Inflammatory macrophage treated with lipopolysaccharide for 1 hour (primary cell): ENCODE measurements around the gene GPX6.
"Not testable (repeated sequence)": the region's sequence is repeated elsewhere in the genome, so short reads cannot be mapped to it uniquely, and the experiment has no call there.

Experiments used
- DNase-seq, 2 donors: peaks; one replicate each; pipeline ENCODE4 v3.0.0-alpha.2; 2020 to 2022

Gene GPX6, protein sequence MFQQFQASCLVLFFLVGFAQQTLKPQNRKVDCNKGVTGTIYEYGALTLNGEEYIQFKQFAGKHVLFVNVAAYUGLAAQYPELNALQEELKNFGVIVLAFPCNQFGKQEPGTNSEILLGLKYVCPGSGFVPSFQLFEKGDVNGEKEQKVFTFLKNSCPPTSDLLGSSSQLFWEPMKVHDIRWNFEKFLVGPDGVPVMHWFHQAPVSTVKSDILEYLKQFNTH

DNA sequence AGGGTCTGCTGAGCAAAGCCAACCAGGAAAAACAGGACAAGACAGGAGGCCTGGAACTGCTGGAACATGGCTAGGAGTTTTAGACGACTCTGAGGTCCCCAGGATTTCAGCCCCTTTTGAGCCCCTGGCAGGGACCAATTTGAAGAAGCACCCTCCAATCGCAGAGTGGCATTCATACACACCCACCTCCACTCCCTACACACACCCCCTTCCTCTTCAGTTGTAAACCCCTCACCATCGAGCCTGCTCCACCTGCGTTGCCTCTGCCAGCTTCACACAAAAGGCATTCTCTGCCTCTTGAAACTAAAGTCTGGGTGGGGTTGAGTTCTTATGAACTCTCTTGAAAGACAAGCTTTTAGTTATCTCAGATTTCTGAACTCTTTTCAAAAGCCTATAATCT lies at the start of gene GPX6:
TSS of gene GPX6 (minus strand) at position 118 of the 400 bp plus-strand sequence. CDS start at position 68, 50 bp downstream.
- DNase-seq, result no peak

DNA sequence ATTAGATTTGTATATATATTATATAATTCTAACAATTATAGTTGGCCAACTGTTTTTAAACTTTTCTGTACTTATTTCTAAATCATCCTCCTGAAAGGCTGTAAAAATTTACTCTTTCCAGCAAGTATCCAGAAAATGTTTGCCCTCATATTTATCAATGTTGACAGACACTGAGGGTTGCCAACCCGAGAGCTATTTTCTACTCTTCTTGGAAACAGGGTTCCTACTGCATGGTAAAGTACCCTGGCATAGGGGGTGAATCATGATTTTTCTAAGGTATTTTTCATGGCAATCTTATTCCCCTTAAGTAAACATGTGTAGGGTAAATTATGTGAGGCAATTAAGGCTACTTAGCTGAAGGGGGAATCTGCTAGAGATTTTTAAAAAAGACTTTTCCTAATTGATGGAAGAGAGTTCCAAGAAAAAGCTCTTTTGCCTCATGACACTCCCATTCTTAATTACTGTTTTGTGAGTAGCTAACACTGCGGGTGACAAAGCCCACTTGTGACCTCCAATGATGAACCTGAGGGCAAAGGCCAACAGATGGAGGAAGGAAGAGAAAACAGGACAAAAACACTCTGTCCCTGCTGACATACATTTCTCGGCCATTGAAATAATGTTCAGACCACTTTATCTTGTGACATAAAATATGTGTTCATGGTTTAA lies 48.0 kb upstream of the GPX6 start:
- no peak for DNase-seq

GRCh38 chr6:28558629-28559028 lies 43.0 kb upstream of the GPX6 start:
- DNase-seq, result no peak

GRCh38 chr6:28555136-28555535 lies 39.5 kb upstream of the GPX6 start:
- DNase-seq, result no peak

GRCh38 chr6:28553986-28554881 lies 38.6 kb upstream of the GPX6 start:
- no peak for DNase-seq

- DNase-seq, result no peak
Measured at GRCh38 chr6:28553384-28553985, 37.9 kb upstream of the GPX6 start.

DNA sequence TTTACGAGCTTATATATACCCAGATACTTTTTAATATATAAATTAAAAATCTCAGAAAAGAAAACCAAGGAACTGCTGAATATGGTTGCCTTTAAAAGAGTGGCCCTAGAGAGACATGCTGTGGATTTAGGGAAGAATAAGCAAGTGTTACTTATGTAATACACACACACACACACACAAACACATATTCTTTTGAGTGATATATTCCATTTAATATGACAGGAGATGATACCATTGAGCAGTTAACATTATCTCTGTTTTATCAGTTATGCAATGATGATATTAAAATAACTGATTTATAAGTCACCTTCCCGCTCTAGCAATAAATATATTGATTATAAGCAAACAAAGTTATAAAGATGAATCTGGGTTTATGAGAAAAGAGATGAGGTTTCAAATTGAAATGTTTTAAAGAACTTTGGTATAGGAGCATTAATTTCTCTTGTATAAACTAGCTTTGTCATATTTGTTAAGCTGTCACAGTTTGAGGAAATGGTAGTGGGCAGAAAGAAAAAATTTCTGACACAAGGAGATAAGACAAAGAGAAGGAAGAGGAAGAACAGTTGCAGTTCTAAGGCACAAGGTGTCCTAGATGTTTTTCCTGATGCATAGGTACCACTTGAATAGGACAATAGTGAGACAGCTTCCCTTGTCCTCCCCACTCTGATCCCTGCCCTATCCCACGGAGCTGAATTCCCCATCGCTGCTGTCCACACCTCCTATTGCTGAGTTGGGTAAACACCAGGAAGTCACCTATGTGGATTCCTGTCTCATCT lies 36.5 kb upstream of the GPX6 start:
- no peak for DNase-seq

- DNase-seq, result not testable (repeated sequence)
Measured at GRCh38 chr6:28547003-28547402, 31.4 kb upstream of the GPX6 start.

DNA sequence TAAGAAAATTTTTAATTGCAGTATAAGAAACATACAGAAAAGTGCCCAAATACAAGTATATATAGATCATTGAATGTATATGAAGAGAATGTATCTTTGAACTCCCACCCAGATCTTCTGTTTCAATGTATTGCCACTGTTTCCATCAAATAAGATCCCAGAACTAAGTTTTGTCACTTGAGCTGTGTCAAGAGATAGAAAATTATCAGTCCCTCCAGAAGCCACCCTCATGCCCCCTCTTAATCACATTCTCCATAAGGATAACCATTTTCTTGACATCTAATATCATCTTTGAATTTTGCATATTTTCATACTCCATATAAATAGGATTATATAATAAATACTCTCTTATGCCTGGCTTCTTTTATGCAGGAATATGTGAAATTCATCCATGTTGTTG lies 30.4 kb upstream of the GPX6 start:
- no peak for DNase-seq

DNA sequence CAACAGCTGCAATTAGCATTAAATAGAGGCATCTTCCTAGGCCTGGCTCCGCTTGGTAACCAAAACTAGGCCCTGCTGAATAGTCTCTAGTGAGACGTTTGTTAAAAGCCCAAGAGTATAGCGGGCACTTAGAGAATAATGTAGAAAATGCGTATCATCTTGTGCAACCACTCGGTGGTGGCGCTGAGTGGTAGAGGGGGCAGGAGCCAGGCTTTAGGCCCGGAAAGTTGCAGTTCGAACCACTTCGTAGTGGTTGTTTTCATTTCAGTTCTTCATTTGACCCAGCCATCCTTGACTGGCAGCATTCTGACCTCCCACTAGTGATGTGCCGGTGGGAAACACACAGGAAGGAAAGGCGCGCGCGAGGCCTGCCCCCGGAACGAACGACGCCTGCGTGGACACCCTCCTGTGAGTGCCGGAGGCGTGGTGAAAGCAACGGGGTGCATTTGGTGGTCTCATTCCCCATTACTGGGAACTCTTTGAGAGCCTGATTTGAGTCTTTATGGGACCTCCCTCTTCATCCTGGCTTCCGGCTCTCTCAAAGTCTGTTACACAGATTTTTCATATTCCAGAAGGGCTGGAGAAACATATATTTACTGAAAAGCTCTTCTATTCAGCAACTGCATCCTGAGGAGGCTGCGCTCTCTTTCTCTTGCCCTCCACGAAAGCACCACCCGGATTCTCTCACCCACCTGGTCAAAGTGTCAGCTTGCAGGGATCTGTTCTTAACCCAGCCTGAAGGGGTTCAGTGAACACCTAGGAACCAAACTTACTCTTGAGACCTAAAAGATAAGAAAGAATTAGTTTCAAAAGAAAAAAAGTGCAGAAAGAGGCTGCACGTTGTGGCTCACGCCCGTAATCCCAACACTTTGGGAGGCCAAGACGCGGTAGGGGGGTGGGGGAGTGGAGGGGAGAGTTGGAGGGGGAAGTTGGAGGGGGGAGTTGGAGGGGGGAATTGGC lies 28.3 kb upstream of the GPX6 start:
- DNase-seq, result no peak

DNA sequence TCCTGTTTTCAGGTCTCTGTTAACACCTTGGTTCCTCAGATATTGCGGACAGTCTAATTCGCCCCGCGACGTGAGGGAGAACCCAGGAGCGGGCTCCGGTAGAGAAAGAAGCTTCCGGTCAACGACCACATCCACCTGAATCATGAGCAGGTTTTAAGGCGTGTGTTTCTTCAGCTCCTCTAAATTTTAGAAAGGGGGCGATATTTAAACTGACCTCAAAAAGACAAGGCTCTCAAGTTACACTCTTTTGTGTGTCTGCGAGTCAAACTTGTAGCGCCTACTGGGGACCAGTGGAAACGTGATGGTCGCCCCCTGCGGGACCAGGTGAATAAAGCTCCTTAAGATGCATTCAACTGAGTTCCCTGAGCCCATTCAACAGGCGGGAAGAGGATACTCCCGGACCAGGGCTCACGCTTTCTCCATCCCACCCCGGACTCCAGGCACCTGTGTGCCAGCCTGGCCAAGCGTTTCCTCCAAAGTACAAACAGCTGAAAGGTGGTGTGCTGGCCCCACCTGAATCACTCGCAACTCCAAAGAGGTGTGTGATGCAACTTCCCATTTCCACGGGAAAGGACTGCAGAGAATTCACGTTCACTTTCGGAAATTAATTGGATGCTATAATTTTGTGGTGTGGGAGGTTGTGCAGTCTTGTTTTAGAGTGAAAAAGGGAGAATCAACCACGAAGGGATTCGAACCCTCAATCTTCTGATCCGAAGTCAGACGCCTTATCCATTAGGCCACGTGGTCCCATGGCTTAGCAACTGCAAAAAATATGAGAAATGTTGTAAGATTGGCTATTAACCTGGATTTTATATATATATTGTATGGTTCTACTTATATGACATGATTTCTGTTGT lies 27.1 kb upstream of the GPX6 start:
- peak in 1 of 2 donors; percentile 35 for DNase-seq

GRCh38 chr6:28541996-28542395 lies 26.4 kb upstream of the GPX6 start:
- no peak for DNase-seq

- DNase-seq, result no peak
Measured at GRCh38 chr6:28537509-28538140, 22.0 kb upstream of the GPX6 start.

- DNase-seq, result no peak
Measured at GRCh38 chr6:28537065-28537464, 21.5 kb upstream of the GPX6 start.

- DNase-seq, result no peak
Measured at GRCh38 chr6:28534875-28535274, 19.3 kb upstream of the GPX6 start.

- DNase-seq, result no peak
Measured at GRCh38 chr6:28534306-28534705, 18.7 kb upstream of the GPX6 start.

DNA sequence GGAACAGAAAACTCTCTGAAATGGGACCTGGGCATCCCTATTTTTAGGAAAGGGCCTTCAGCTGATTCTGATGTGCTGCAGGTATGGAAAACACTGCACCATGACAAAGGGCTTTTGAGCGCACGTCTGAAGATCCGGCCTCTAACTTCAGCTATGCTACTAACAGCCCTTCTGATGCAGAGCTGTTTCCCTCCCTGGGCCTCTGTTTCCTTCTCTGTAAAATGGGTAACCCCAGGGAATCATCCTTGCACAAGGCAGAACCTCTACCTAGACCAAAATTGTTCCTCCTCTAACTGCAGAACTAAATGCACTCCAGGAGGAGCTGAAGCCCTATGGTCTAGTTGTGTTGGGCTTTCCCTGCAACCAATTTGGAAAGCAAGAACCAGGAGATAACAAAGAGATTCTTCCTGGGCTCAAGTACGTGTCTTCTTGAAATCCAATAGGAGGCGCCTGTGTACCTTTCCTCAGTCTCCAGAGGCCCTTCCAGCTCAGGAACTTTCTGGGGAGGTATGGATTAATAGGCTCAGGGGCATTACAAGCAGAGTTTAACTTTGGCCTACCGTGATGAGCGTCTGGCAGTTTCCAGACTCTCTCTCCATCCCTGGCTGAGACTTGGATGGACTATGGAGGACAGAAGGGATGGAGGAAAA lies 16.0 kb upstream of the GPX6 start:
- DNase-seq, result no peak

DNA sequence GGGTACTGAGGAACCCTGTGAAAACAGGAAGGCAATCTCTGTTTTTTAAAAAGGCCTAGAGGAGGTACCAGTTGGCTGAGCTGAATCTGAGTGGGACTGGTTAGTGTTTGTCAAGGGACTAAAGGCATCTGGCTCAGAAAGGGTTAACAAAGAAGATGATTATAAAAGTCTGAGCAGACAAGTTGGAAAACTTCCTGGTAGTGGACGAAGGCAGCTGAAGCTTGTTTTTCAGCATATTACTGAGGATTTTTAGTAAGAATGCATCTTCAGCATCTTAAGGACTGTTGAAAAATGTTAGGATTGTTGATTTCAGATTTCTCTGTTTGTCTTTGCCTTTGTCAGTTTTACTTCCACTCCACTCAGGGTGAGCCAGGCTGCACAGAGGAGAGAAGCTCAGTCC lies 15.2 kb upstream of the GPX6 start:
- no peak for DNase-seq

GRCh38 chr6:28525496-28526039 lies 10.0 kb upstream of the GPX6 start, which contains the start of gene GPX5:
GPX5 (plus strand) TSS chr6:28525881; CDS start chr6:28526014, 133 bp downstream.
- DNase-seq, result no peak
